Measurements from ENCODE around the gene M1AP. TPM values are rescaled to one million over a fixed set of nuclear protein-coding genes. Genes with fewer than 3 reads are reported as not detected.

The M1AP gene
- total and polyA plus RNA-seq, 9 of the 15 experiments (the other 6 are each of a cell fraction or from before 2014, with no cell fraction given), result 0.06 to 0.33 (median 0.11) TPM; not detected in 4

DNA sequence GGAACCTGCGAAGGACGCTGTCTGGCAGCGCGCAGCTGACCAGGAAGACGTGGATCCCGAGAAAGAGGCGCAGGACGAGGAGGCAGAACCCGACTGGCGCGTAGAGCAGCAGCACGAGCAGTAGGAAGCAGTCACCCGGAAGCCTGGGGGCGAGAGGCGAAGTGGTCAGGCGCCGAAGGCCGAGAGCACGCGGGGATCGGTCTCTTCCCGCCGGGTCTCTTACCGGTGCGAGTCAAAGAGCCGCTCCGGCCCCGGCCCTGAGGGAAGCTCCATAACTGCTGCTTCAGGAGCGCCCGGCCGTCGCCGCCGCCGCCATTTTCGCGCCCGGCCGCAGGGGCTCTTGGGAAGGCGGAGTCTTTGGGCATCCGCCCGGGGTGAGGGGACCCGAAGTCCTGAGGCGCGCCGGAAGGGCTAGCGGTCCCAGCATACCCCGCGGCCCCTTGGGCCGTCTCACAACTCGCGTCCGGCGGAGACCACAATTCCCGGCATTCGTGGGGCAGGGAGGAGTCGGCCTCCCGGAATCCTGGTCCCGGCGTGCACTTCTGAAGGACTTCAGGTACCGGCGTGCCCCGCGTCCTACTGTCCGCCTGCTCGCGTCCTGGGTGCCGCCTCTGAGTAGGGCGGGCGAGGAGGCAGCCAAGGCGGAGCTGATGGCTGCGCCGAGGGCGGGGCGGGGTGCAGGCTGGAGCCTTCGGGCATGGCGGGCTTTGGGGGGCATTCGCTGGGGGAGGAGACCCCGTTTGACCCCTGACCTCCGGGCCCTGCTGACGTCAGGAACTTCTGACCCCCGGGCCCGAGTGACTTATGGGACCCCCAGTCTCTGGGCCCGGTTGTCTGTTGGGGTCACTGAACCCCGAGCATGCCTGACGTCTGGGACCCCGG, 118.5 kb downstream of the M1AP start, which contains the start of the genes AUP1 and HTRA2 (continued):
- TF ChIP-seq, protein P1, sequence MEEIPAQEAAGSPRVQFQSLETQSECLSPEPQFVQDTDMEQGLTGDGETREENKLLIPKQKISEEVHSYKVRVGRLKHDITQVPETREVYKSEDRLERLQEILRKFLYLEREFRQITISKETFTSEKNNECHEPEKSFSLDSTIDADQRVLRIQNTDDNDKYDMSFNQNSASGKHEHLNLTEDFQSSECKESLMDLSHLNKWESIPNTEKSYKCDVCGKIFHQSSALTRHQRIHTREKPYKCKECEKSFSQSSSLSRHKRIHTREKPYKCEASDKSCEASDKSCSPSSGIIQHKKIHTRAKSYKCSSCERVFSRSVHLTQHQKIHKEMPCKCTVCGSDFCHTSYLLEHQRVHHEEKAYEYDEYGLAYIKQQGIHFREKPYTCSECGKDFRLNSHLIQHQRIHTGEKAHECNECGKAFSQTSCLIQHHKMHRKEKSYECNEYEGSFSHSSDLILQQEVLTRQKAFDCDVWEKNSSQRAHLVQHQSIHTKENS (CRISPR knock-in tag; IDR thresholded peaks at IDR 0.05), result no peak
- TF ChIP-seq, protein P2, sequence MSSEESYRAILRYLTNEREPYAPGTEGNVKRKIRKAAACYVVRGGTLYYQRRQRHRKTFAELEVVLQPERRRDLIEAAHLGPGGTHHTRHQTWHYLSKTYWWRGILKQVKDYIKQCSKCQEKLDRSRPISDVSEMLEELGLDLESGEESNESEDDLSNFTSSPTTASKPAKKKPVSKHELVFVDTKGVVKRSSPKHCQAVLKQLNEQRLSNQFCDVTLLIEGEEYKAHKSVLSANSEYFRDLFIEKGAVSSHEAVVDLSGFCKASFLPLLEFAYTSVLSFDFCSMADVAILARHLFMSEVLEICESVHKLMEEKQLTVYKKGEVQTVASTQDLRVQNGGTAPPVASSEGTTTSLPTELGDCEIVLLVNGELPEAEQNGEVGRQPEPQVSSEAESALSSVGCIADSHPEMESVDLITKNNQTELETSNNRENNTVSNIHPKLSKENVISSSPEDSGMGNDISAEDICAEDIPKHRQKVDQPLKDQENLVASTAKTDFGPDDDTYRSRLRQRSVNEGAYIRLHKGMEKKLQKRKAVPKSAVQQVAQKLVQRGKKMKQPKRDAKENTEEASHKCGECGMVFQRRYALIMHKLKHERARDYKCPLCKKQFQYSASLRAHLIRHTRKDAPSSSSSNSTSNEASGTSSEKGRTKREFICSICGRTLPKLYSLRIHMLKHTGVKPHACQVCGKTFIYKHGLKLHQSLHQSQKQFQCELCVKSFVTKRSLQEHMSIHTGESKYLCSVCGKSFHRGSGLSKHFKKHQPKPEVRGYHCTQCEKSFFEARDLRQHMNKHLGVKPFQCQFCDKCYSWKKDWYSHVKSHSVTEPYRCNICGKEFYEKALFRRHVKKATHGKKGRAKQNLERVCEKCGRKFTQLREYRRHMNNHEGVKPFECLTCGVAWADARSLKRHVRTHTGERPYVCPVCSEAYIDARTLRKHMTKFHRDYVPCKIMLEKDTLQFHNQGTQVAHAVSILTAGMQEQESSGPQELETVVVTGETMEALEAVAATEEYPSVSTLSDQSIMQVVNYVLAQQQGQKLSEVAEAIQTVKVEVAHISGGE (CRISPR knock-in tag; IDR thresholded peaks at IDR 0.05), result peak in 2 of 3 experiments; percentile 75 to 97; a peak in 5 of 6 replicates
- TF ChIP-seq, protein P3, sequence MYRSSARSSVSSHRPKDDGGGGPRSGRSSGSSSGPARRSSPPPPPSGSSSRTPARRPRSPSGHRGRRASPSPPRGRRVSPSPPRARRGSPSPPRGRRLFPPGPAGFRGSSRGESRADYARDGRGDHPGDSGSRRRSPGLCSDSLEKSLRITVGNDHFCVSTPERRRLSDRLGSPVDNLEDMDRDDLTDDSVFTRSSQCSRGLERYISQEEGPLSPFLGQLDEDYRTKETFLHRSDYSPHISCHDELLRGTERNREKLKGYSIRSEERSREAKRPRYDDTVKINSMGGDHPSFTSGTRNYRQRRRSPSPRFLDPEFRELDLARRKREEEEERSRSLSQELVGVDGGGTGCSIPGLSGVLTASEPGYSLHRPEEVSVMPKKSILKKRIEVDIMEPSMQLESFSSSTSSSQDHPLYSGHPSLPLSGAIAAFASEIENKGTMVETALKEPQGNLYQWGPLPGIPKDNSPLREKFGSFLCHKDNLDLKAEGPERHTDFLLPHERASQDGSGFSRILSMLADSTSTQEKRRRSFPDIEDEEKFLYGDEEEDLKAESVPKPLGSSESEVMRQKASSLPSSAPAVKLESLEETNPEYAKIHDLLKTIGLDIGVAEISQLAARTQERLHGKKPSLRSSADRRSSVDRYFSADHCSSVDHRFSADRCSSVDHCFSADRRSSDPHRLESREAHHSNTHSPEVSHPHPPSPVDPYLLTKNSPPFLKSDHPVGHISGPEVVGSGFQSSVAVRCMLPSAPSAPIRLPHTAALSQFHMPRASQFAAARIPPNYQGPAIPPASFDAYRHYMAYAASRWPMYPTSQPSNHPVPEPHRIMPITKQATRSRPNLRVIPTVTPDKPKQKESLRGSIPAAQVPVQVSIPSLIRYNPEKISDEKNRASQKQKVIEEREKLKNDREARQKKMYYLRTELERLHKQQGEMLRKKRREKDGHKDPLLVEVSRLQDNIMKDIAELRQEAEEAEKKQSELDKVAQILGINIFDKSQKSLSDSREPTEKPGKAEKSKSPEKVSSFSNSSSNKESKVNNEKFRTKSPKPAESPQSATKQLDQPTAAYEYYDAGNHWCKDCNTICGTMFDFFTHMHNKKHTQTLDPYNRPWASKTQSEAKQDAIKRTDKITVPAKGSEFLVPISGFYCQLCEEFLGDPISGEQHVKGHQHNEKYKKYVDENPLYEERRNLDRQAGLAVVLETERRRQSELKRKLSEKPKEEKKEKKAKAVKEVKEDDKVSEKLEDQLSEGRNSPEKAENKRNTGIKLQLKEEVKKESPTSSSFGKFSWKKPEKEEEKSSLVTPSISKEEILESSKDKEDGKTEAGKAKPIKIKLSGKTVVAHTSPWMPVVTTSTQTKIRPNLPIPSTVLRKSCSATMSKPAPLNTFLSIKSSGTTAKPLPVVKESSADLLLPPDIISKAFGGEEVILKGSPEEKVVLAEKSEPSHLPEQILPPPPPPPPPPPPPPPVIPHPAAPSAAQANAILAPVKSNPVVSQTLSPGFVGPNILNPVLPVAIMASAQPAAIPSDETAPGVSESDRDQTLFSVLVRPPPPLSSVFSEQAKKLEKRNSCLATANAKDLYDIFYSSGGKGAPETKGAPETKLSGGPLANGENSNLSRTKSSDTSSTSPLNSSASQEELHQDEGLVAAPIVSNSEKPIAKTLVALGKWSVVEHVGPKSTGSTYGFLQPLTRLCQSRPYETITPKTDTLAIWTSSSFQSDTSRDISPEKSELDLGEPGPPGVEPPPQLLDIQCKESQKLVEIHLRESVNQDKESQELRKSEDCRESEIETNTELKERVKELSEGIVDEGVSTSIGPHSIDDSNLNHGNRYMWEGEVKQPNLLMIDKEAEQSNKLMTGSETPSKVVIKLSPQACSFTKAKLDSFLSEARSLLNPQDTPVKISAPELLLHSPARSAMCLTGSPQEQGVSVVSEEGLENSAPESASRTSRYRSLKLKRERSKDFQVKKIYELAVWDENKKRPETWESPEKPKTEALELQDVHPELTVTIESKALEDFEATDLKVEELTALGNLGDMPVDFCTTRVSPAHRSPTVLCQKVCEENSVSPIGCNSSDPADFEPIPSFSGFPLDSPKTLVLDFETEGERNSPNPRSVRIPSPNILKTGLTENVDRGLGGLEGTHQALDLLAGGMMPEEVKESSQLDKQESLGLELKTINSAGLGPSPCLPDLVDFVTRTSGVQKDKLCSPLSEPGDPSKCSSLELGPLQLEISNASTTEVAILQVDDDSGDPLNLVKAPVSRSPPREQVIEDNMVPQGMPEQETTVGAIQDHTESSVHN (IDR thresholded peaks at IDR 0.05; ENCODE audit: borderline replicate concordance in 1 of 2, low read depth in 1 of 2), result no peak
- TF ChIP-seq EP400 (IDR thresholded peaks at IDR 0.05), result peak; percentile 90
- TF ChIP-seq KLF13 (tag; IDR thresholded peaks at IDR 0.05; ENCODE audit: borderline replicate concordance, low read depth), result 0 out of 2 replicates have a peak, but pooled peaks have one; percentile 7
- TF ChIP-seq HCFC1 (IDR thresholded peaks at IDR 0.05; ENCODE audit: low read depth, low read length), result peak; percentile 98
- TF ChIP-seq, protein P4, sequence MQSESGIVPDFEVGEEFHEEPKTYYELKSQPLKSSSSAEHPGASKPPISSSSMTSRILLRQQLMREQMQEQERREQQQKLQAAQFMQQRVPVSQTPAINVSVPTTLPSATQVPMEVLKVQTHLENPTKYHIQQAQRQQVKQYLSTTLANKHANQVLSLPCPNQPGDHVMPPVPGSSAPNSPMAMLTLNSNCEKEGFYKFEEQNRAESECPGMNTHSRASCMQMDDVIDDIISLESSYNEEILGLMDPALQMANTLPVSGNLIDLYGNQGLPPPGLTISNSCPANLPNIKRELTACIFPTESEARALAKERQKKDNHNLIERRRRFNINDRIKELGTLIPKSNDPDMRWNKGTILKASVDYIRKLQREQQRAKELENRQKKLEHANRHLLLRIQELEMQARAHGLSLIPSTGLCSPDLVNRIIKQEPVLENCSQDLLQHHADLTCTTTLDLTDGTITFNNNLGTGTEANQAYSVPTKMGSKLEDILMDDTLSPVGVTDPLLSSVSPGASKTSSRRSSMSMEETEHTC (IDR thresholded peaks at IDR 0.05), result no peak; the same call in 1 of the 2 replicates
- no peak for TF ChIP-seq NFXL1 (CRISPR knock-in tag; IDR thresholded peaks at IDR 0.05)
- TF ChIP-seq TBL1XR1 (IDR thresholded peaks at IDR 0.05; ENCODE audit: low read length in 2 of 2), result peak in 1 of 2 experiments; percentile 31; a peak in 1 of 4 replicates
